ENCODE measurements around the gene KLHL36. TPM values are rescaled to one million over a fixed set of nuclear protein-coding genes. Genes with fewer than 3 reads are reported as not detected.
"Not testable (repeated sequence)": the region's sequence is repeated elsewhere in the genome, so short reads cannot be mapped to it uniquely, and the experiment has no call there.

KLHL36 gene
- total RNA-seq, 1 donor = 63.0 TPM

DNA sequence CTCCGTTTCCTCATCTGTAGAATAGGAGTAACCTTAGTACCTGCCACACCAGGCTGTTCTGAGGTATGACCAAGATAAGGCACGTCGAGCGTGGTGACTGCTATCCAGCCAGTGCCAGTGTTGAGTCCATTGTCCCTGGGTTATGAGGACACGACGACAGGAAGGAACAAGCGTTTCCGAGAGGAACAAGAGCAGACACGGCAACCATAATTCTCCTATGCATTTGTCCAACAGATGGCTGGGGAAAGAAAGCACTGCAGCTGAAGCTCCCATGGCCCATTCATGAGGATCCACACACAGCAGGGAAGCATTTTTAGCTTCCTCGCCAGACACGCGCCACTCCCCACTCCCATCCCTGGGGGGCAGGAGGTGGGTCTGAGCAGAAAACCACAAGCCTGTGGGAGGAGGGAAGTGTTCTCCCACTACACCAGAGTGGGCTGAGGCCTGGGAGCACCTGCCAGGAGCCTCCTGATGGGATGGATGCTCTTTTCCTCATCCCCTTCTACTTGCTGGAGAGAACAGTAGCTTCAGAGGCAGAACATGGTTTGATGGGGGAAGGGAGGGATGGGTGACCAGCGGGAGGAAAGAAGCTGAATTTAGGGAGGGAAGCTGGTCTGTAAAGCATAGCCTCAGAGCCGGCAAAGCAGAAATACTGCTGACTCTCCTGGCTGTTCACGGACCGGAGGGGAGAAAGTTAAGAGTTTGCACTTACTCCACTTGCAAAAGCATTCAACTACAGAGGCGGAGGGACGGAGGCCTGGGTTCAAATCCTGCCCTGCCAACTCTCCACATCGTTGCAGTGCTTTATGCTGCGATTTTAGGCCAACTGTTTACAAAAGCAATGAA lies 33.1 kb upstream of the KLHL36 start:
- no peak for DNase-seq (ENCODE audit: low read depth in 2 of 3, low spot score in 2 of 3)

DNA sequence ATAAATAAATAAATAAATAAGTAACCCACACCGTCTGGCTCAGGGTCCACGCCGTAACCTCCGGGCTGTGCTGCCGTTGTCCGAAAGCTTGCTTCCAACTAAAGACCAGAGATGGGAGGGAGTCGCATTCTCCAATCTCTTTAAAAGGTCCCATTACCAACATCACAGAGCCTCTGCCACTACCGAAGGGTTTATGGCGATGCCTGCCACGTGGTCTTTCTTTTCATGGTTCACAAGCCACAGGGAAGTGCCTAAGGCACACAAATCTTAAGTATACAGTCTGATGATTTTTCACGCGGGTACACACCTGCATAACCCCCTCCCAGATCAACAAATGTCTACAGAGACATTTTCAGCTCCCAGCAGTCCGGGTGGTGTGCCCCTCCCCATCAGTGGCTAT lies 31.8 kb upstream of the KLHL36 start:
- no peak for DNase-seq (ENCODE audit: low read depth in 2 of 3, low spot score in 2 of 3)

DNA sequence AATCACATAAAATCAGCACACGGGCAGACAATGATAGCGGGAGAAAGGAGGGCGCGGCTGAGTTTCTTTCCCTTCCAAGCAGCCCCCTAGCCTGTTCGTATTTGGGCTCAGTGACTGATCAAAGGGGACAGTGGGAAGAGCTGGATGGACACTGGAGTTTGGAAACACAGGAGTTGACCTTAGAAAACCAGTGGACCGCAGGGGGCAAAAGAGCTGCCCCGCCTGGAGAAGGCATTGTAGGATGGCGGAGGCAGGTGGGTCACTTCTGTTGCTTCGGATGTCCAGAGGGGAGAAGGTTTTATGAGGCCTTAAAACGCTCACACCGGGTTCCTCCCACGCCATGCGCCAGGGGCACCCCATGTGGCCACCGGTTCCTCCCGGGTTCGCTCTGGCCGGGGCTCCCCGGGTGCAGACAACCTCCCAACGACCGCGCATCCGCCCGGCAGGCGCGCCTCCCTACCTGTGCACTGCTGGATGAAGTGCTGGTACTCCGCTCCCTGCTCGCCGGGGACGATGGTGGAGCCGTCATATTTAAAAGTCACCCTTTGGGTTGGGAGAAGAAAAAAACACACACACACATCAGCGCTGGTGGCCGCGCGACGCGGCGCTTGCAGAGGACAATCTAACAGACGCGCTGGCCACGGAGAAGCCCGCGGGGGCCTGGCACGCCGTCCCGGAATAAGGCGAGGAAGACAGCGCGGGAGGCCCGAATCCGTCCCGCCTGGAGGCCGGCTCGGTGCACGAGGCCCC lies 31.1 kb upstream of the KLHL36 start:
- no peak for DNase-seq (ENCODE audit: low read depth in 2 of 3, low spot score in 2 of 3)

DNA sequence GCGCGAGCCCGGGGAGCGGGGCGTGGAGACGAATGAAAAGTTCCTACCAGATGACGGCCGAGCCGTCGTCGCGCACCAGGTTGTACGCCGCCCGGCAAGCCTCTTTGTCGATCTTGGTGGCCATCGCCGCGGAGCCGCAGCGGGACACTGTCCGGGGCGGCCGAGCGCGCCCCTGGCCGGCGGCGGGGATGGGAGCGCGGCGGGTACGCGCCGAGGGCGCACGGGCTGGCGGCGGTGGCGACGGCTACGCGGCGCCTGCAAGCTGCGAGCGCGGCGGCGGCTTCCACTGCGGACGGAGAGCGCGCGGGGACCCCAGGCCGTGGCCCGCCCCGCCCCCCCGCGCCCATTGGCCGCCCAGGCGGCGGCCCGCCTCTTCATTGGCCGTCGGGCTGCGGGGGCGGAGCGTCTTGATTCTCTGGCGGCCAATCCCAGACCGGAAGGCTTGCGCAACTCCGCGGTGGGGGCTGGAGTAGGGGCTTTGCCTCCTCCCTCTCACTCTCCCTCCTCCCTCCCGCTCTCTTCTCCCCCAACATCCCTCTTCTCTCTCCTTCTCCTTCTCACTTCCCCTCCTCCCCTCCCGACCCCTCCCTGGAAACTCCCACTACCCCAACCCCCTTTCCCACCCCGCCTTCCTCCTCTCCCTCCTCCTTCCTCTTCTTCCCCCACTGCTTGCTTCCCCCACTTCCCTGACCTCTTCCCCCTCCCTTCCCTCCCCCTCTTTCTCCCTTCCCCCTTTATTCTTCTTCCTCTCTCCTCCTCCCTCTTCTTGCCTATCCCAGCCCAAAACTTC lies 30.3 kb upstream of the KLHL36 start, which contains the start of gene COTL1:
COTL1 (minus strand) TSS at position 288 of the 790 bp plus-strand sequence; CDS start at position 124, 164 bp downstream.
- DNase-seq (ENCODE audit: low read depth in 2 of 3, low spot score in 2 of 3) = peak; percentile 86 to 96 (median 95)

DNA sequence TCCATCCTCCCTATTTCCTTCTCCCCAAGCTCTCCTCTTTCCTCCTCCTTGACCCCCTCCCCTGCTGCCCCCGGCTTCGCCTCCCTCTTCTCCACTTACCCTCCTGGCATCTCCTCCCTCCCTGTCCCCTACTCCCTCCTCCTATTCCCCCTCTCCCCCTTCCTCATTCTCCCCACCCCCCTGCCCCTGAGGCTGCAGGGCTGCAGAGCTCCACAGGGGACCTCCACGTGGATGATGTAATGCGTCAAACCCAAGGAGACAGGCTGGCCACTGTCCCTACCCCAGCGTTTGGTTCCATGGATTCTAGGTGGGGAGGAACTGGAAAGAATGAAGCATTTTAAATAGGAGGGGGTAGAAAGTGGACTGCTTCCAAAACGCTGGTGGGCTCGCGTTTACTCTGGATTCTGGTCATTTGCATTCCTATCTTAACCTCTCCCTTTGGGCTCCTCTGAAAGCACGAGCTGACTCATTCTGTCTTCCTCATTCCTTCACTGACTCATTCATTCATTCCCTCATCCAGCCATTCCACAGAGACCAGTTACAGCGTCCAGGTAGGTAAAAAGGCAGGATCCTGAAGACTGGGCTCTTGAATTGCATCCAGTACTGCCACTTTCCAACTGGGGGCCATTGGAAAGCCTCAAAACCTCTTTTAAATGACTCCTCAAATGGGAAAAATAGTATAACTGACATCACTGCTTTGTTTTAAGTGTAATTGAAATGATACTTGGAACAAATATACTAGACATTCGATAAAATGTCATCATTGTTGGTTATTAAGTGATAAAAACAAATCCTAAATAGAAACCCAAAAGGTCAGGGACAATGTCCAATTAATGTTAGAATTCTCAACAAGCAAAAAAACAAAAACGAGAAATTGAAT lies 29.5 kb upstream of the KLHL36 start:
- DNase-seq (ENCODE audit: low read depth in 2 of 3, low spot score in 2 of 3) = peak in 1 of 3 donors; percentile 35

DNA sequence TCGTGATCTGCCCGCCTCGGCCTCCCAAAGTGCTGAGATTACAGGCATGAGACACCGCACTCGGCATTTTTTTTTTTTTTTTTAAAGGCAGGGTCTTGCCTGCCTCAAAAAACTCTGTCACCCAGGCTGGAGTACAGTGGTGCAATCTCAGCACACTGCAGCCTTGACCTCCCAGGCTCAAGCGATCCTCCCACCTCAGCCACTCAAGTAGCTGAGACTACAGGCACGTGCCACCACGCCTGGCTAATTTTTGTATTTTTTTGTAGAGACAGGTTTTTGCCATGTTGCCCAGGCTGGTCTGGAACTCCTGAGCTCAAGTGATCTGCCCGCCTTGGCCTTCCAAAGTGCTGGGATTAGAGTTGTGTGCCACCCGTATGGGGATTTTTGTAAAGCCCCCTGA lies 27.4 kb upstream of the KLHL36 start:
- not testable (repeated sequence) for DNase-seq (ENCODE audit: low read depth in 2 of 3, low spot score in 2 of 3)

DNA sequence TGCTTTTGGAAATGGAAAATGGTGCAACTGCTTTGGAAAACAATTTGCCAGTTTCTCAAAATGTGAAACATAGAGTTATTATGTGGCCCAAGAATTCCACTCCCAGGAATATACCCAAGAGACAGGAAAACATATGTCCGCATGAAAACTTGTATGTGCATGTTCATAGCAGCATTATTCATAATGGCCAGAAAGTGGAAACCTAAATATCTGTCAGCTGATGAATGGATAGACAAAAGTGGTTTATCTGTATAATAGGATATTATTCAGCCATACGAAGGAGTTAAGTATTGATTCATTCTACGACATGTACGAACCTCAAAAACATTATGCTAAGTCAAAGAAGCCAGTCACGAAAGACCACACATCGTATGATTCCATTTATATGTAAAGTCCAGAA lies 22.8 kb upstream of the KLHL36 start:
- no peak for DNase-seq (ENCODE audit: low read depth in 2 of 3, low spot score in 2 of 3)

DNA sequence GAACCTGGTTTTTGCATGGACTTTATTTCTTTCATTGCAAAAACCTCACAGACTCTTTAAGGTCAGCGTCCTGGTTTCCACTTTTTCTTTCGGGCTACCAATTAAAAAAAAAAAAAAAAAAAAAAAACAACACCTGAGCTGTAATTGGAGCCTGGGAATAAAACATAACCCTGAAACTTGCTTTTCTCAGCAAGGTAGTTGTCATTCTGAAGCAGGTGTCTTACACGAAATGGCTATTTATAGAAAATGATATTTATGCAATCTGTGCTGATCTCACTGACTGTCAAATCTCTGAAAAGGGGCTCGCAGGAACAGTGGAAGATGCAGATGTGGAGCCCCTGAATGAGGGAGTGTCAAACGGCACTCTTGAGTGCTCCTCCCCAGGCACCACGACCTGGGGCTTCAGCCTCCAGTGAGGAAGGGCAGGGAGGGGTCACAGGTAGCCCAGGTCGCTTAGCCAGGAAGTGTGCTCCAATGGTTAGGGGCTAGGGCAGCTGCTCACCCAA lies 20.0 kb upstream of the KLHL36 start:
- no peak for DNase-seq (ENCODE audit: low read depth in 2 of 3, low spot score in 2 of 3)

DNA sequence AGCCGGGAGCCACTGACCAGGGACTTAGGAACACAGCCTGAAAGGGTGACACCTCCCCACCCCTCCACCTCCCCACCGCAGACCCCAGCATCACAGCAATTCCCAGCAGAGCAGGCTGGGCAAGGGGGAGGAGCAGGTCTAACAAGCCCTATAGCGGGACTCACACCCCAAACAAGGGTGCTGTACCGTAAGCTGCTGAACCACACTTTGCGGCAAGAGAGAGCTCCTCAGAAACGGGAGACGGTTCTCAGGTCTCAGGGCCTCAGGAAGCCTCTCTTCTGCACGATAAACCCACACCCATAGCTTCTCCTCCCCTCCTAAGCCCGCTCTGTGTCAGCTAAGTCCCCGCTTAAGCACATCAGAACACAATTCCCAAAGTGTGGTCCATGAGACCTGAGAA lies 18.7 kb upstream of the KLHL36 start:
- DNase-seq (ENCODE audit: low read depth in 2 of 3, low spot score in 2 of 3) = no peak

DNA sequence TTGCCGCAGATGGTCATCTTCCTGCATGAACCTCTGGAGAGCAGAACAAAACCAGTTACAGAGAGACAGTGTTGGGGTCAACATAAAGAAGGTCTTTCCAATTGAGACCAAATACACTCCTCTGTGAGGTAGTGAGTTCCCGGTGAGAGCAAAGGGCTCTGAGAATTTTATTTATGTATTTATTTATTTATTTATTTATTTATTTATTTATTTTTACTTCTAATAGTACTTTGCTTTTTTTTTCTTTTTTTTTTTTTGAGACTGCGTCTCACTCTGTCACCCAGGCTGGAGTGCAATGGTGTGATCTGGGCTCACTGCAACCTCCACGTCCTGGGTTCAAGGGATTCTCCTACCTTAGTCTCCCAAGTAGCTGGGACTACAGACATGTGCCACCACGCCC lies 18.3 kb upstream of the KLHL36 start:
- DNase-seq (ENCODE audit: low read depth in 2 of 3, low spot score in 2 of 3) = no peak

DNA sequence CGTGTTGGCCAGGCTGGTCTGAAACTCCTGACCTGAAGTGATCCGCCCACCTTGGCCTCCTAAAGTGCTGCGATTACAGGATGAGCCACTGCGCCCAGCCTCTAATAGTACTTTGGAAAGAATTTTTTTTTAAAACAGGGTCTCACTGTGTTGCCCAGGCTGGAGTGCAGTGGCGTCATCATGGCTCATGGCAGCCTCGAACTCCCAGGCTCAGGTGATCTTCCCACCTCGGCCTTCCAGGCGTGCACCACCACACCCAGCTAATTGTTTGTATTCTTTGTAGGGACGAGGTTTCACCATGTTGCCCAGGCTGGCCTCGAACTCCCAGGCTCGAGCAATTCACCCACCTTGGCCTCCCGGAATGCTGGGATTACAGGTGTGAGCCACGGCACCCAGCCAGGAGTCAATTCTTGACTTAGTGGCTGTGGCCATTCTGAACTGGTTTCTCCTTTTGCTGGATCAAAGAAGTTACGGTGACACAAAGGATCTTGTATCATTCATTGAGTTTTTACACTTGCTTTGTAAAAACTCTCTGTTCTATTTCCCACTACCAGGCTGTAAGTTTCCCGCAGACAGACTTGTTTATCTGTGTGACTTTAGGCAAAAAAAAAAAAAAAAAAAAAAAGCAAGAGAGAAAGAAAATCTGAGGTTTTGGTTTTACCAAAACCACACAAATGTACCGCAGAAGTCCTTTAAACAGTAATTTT lies 17.7 kb upstream of the KLHL36 start:
- DNase-seq (ENCODE audit: low read depth in 2 of 3, low spot score in 2 of 3) = no peak

DNA sequence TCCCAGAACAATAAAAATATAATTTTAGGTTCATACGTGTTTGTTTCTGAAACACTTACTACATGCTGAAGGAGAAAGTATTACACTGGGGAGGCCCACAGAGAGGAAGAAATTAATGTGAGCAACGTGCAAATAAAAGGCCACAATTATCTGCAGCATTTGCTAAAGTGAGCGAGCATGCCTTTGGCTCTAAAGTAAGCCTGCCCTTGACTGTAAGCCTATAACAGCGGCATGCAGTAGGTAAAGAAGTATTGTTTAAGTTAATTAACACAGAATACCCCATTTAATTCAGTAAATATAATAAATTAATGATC lies 17.2 kb upstream of the KLHL36 start:
- DNase-seq (ENCODE audit: low read depth in 2 of 3, low spot score in 2 of 3) = no peak

DNA sequence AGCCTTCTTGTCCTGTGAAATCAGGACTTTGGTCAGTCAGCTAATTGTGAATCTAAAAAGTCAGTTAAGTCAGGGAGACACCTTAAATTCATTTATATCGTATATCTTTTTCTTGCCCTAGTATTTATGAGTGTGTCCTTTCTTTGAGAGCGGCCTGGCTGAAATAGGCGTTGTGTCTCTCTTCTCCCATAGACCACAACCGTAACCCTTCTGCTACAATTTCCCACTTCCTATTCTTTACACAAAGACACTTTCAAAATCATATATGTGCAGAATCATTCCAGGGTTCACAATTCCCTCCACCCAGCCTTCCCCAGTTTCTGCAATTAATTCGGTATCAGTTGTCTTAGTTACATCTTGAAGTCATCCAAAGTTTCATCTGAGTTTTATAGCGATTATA lies 16.4 kb upstream of the KLHL36 start:
- DNase-seq (ENCODE audit: low read depth in 2 of 3, low spot score in 2 of 3) = no peak

DNA sequence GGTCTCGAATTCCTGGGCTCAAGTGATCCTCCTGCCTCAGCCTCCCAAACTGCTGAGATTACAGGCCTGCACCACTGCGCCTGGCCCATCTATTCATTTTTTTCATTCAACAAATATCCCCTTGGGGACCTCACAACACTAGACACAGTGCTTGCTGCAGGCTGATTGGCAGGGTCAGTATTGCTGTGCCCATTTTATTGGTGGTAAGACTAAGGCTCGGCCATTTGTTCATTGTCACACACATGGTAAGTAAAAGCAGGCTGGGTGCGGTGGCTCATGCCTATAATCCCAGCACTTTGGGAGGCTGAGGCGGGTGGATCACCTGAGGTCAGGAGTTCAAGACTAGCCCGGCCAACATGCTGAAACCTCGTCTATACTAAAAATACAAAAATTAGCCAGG lies 15.4 kb upstream of the KLHL36 start:
- DNase-seq (ENCODE audit: low read depth in 2 of 3, low spot score in 2 of 3) = not testable (repeated sequence)

DNA sequence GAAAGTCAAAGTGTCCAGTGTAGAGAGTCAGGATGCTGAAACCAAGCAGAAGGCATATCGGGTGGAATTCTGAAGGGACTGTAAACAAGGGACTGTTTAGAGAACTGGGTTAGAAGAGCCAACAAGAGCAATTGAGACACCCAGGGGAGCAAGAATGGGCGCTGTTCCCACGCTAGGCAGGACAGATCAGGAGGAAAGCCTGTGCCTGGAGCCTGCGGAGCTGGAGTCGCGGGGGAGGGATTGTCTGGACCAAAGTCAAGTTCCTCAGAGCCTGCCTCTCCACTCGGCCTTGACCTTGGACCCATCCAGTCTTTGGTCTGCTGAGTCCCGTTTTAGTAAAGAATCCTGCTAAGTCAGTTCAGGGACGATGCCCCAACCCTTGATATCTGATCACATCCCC lies 14.7 kb upstream of the KLHL36 start:
- no peak for DNase-seq (ENCODE audit: low read depth in 2 of 3, low spot score in 2 of 3)

DNA sequence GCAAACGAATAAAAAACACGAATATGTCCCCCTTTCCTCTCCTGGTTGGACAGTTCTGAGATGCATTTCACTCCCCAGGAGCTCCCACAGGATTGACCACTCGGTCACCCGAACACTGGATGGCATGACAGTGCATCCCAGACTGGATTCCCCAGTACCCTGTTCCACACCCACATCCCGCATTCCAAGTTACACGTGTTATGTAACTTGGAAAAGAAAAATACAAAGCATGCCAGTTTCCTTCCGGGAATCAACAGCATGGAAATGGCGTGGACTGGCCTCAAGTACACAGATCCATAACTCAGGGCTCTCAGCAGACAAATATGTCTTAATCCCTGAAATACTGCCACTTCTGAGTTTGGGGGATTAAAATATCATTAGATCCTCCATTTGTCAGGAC lies 12.6 kb upstream of the KLHL36 start:
- DNase-seq (ENCODE audit: low read depth in 2 of 3, low spot score in 2 of 3) = no peak

DNA sequence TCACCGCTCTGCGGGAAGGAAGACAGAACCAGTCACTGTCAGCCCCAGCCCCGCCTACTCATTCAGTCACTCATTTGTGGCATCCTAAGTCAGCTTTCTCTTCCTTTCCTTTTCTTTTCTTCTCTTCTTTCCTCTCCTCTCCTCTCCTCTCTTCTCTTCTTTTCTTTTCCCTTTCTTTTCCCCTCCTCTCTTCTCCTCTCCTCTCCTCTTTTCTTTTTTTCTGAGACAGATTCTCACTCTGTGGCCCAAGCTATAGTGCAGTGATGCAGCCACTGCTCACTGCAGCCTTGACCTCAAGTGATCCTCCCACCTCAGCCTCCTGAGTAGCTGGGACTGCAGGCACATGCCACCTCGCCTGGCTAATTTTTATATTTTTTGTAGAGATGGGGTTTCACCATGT lies 10.6 kb upstream of the KLHL36 start:
- no peak for DNase-seq (ENCODE audit: low read depth in 2 of 3, low spot score in 2 of 3)

DNA sequence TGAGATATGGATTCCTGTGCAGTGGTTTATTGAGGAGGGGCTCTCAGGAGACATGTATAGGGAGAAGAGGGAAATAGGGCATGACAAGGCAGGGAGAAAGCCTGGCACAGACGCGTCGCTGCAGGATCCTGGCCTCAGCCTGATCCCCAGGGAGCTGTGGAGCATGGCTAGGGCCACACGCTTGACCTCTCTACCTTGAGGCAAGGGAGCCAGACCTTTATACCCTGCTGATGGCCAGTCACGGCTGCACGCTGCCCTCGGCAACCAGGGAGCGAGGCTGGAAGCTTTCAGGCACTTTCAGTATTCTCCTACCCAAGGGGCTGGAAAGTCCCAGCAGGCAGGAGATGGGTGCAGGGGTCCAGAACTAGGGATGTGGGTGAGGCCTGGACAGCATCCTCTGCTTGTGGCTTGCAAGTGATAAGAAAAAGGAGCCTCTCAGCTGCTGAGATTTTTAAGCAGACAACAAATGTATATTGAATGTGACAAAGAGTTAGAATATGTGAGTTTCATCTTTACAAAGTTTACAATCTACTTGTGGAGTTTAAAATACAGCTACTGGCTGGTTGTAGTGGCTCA lies 10.0 kb upstream of the KLHL36 start:
- DNase-seq (ENCODE audit: low read depth in 2 of 3, low spot score in 2 of 3) = no peak

DNA sequence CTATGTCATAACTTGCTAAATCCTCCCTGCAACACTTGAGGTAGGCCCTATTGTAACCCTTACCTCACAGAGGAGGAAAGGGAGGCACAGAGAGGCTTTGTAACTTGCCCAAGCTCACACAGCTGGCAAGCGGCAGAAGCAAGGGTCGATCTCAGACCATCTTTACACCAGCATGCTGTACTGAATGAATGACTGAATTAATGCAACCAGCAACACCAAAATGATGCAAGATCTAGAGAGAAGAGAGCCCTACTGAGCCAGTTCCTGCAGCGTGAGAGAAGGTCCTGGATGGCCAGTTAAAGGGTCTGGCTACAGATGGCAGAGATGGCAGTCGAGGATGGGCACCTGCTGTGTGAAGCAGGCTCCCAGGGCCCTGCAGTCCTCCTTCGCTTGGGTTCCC lies 8.2 kb upstream of the KLHL36 start:
- no peak for DNase-seq (ENCODE audit: low read depth in 2 of 3, low spot score in 2 of 3)

Data from hematopoietic multipotent progenitor cell (in vitro differentiated cells).